Glomerular endothelial cell (primary cell): Measurements from ENCODE around the gene LRRC43. TPM values are rescaled to one million over a fixed set of nuclear protein-coding genes. Genes with fewer than 3 reads are reported as not detected.
A peak's percentile ranks its signal among the peaks of the same experiment; 100 is the strongest.
"Not testable (repeated sequence)": the region's sequence is repeated elsewhere in the genome, so short reads cannot be mapped to it uniquely, and the experiment has no call there.

Experiments used
- DNase-seq: peaks from one replicate; pipeline ENCODE4 v3.0.0-alpha.2; 2011; ENCODE audit warnings: low read depth, low spot score; ENCODE audit errors: extremely low read depth
- total RNA-seq: library from RNA; depleted of rRNA; stranded (reverse); fragments of >200 nt; gene quantifications from 2 replicates; pipeline ENCODE4 v1.2.3, GENCODE V29; 2015

Gene LRRC43
- total RNA-seq, 1 donor from 2014 or later, result 2.7 TPM

GRCh38 chr12:122155705-122156104 lies 27.2 kb upstream of the LRRC43 start:
- DNase-seq, result no peak

DNA sequence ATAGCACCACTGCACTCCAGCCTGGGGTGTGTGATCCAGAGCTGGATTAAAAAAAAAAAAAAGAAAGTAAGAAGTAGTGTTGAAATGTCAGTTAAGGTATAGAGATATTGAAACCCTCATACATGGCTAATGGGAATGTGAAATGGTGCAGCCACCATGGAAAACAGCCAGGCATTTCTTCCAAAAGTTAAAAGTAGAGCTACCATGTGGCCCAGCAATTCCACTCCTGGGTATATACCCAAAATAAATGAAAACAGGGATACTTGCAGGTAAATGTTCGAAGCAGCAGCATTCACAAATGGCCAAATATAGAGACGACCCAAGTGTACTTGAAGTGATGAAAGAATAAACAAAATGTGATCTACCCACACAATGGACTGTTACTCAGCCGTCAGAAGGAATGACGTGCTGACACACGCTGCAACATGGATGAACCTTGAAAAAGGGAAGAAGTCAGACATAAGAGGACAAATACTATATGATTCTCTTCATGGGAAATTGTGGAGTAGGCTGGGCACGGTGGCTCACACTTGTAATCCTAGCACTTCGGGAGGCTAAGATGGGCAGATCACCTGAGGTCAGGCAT lies 24.1 kb upstream of the LRRC43 start:
- no peak for DNase-seq

DNA sequence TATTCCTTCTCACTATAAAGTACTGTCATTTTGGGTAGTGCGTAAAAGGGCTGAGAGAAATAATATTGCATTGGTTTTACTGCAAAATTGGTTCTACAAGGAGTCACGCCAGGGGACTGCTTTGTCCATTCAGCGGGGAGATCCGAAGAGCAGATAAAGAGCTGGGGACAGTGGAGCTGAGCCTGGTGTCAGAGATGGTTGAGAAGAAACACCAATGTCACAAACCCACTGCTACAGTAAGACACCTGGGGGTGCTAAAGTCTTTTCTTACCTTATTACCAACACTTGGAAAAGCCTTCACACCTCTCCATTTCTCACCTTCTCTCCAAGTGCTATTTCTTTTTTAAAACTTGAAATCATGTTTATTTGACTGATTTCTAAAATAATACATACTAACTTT lies 23.0 kb upstream of the LRRC43 start:
- no peak for DNase-seq

DNA sequence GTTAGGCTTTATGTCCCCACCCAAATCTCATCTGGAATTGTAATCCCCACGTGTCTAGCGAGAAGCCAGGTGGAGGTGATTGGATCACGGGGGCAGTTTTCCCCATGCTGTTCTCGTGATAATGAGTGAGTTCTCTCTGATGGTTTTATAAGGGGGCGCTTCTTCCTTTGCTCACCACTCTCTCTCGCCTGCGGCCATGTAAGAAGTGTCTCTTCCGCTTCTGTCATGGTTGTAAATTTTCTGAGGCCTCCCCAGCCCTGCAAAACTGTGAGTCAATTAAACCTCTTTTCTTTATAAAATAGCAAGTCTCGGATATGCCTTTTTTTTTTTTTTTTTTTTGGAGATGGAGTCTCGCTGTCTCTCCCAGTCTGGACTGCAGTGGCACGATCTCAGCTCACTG lies 22.2 kb upstream of the LRRC43 start:
- DNase-seq, result no peak

DNA sequence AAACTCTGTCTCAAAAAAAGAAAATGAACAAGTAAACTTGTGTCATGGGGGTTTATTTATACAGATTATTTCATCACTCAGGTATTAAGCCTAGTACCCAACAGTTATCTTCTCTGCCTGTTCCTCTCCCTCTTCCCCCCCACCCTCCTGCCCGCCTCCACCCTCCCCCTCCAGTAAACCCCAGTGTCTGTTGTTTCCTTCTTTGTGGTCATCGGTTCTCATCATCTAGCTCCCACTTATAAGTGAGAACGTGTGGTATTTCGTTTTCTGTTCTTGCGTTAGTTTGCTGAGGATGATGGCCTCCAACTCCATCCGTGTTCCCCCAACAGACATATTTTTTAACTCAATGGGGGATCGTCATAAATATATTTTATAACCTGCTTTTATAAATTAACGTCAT lies 21.2 kb upstream of the LRRC43 start:
- no peak for DNase-seq

DNA sequence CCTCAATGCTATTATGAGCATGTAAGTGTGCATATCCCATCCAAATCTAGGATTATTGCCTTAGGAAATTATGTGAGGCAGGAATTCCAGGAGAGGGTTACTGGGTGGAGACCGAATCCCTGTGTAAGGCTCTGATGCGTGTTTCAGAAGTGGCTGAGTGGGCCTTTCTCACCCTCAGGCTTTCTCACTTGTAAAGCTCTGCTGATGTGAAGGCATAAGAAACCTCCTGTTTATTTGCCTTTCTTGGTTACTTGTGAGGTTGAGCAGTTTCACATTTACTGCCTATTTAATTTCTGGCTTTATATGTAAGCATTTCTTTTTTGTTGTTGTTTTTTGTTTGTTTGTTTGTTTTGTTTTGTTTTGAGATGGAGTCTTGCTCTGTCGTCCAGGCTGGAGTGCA lies 19.9 kb upstream of the LRRC43 start:
- DNase-seq, result no peak

DNA sequence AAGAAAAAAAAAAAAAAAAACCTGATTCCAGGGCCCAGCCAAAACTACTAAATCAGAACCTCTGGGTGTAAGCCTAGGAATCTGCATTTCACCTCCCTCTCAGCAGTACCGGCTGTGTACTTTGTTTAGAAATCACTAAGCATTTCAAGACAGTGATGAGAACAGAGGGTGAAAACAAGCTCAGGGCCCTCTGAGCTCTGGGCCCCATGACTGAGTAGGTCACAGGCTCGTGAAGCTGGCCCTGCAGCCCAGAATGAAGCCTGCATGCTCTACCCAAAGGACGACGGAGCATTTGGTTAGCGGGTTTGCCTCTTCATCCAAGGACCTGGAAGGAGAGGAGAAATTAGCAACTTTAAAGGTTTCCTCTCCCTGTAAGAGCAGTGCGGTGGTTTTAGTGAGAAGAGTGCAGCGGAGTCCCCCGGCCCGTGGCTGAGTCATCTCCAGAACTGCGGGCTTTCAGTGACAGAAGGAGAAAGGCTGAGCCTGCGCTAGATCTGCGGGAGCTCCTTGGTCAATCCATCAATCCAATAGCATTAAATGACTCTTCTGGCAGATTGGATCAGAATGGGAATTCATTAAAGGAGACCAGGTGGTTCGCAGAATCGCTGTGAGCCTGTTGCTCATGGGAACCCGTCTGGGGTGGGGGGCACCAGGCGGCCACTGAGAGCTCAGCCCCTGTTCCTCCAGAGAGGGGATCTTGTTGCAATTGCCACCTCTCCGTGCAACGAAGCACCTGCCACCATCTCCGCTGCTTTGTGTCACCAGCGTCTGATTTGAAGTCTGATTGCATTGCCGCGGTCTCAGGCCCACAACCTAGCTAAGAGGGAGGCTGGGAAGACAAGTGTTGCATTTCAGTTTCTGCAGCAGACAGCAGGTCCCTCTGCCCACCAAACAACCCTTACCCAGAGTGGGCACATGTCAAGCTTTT lies 16.2 kb upstream of the LRRC43 start:
- no peak for DNase-seq

DNA sequence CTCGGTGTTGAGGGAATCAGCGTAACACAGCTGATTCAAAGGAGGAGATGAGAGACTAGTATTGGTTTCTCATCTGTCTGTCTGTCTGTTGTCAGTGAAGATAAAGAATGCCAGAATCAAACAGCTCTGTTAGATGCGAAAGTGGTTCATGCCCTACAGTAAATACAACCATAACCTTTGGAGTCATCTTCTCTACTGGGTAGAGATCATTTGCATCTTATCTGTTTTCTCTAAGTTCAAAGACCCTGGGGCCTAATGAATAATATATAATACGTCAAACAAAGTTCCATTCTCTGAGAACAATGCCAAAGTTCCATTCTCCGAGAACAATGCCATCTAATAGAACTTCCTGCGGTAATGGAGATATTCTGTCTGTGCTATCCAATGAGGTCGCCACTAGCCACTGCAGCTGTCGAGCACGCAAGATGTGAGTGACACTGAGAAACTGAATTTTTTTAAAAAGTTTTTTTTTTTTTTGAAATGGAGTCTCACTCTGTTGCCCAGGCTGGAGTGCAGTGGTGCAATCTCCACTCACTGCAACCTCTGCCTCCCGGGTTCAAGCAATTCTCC lies 15.5 kb upstream of the LRRC43 start:
- peak; percentile 9 for DNase-seq

DNA sequence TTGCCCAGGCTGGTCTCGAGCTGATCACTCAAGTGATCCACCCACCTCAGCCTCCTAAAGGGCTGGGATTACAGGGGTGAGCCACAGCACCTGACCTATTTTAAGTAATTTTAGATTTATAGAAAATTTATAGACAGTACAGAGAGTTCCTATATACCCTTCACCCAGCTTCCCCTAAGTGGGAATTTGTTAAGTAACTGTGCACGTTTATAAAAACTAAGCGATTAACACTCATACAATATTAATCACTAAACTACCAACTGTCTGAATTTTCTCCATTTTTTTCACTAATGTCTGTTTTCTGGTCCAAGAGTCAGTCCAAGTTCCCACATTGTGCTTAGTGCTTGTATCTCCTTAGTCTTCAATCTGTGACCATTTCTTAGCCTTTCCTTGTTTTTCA lies 14.4 kb upstream of the LRRC43 start:
- DNase-seq, result no peak

GRCh38 chr12:122171399-122171798 lies 11.5 kb upstream of the LRRC43 start:
- DNase-seq, result no peak

DNA sequence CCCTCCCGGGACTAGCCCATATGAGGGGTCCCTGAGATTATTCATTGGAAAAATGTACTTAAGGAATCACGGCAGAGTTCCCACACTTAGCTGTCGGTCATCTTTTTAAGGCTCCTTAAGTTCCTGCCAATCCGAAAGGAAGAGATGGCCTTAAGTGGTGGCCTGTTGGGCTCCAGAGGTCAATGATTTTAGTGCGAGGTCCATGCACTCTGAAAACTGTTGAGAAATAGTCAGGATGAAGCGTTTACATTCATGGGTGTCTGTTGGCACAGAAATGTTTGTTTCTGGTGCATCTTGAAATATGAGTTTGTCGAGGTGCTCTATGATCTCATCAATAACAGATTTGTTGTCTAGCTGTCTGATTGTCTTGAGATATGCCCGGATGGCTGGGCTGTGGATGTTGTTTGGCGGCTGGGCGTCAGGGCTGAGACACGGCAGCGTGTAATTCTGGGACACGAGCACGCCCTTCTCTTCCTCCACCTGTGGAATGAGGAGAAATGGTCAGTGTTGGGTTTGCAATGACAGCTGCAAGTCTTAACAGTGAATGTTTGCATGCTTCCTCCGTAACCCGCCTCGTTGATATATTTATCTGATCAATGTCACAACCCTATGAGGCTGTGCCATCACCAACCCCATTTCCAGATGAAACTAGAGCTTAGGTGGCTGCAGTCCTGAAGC lies 10.5 kb upstream of the LRRC43 start:
- no peak for DNase-seq

- no peak for DNase-seq
Observed at GRCh38 chr12:122174155-122174845, 8.6 kb upstream of the LRRC43 start, which contains the start of gene IL31. TSS of gene IL31 (minus strand) at chr12:122174221. CDS start at chr12:122174172, 49 bp downstream.

- DNase-seq, result not testable (repeated sequence)
Observed at GRCh38 chr12:122176473-122176872, 6.5 kb upstream of the LRRC43 start.

GRCh38 chr12:122183588-122183940 lies 641 bp downstream of the LRRC43 start:
- DNase-seq, result no peak

DNA sequence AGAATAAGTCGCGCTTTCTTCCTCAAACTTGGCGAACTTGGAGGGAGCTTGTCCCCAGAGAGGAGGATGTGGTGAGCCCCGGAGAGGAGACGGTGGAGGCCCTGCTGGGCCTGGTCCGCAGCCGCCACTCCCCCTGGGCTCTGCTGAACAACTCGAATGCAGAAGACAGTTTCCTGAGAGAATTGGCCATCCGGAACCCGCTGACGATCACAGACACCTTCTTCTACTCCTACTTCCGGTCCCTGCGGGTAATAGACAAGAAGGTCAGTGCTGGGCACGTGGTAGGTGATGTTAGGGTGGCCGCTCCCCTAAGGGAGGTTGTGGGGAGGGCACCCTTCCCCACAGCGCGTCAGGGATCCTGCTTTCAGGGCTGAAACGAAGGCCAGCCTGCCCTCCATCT lies 1.6 kb downstream of the LRRC43 start:
- no peak for DNase-seq

GRCh38 chr12:122185079-122185478 lies 2.2 kb downstream of the LRRC43 start:
- no peak for DNase-seq

- no peak for DNase-seq
Observed at GRCh38 chr12:122185494-122186082, 2.7 kb downstream of the LRRC43 start.

GRCh38 chr12:122187466-122187865 lies 4.5 kb downstream of the LRRC43 start:
- no peak for DNase-seq

- DNase-seq, result no peak
Observed at GRCh38 chr12:122189626-122190475, 6.9 kb downstream of the LRRC43 start.
